ENCODE data around the gene FAM120B.

Gene FAM120B

DNA sequence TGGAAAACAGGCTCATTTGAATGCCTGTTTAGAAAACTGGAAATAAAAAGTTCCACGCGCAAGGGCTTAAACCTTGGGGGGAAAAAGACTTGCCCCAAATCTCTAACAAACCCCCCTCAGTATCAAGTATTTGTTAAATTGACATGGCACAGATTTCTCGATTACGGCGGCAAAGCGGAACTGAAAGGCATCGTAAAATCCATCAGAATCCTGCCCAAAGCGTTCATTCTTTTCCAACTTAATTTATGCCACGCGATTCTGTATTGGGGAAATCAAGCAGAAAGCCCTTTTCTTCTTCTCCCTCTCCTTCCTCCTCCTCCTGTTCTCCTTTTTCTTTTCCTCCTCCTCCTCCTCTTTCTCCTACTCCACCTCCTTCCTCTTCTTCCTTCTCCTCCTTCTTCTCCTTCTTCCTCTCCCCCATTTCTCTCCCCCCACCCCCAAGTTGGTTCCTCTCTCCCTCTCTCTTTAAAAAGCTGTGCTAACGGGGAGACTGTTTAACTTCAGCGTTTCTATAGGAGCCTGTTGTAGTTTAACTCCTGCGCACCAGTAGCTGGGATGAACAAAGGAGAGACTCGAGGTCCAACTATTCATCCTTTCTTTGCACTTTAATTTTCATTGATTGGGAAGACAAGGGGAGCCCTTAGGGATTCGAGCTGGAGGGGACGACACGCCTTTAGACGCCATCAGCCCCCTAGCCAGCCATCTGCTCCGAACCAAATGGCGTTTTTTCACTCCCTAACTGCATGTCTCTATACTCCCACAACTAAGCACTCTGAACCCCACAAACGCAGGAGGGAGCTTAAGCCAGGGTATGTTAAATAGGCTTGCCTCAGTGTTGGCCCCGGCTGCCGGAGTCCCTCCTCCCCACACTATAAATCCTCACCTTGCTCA lies 13.0 kb upstream of the FAM120B start:
- H3K9me3 ChIP-seq (ENCODE audit: control insufficient read depth, low read length): no peaks in the 10 kb centered on the region
- H3K36me3 ChIP-seq (ENCODE audit: control insufficient read depth, insufficient read depth, low read length): peaks cover under 1% of the 10 kb centered on the region
- peaks cover 35% of the 10 kb centered on the region for H3K4me1 ChIP-seq (ENCODE audit: control insufficient read depth, insufficient read depth, low read length)
- H3K4me3 ChIP-seq (ENCODE audit: insufficient read depth, low read depth, low read length): no peak overlapping the region
- H3K27ac ChIP-seq (ENCODE audit: insufficient read depth, low read depth, low read length, poor library complexity, severe bottlenecking): peak overlapping the region; percentile 82
- WGBS, 2 experiments: 4 to 5% methylated on average over 23 of the region's 23 CpGs
- peaks cover 88% of the 10 kb centered on the region for H3K27me3 ChIP-seq (ENCODE audit: control insufficient read depth, insufficient read depth, low read length, poor library complexity, severe bottlenecking)

DNA sequence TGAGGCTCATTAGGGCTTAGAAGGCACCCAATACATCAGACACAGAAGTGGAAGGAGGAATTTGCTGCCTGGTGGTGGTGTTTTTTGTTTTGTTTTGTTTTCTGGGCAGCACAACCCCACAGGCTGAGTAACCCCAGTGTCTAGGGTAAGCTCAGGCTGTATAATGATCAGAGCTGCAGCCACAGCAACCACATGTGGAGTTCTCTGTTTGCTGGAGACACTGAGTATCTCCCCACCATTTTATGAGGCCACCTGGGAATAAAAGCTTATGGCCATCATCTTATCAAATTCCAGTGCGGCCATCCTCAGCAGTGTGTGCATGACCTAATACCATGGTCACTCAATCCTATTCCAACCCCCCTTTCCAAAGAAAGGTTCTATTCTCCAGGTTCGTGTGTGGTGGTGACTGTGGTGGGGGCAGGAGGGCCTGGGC lies 12.2 kb upstream of the FAM120B start:
- H3K4me1 ChIP-seq (ENCODE audit: control insufficient read depth, insufficient read depth, low read length): peaks cover 30% of the 10 kb centered on the region
- H3K27me3 ChIP-seq (ENCODE audit: control insufficient read depth, insufficient read depth, low read length, poor library complexity, severe bottlenecking): peaks cover 80% of the 10 kb centered on the region
- no peaks in the 10 kb centered on the region for H3K36me3 ChIP-seq (ENCODE audit: control insufficient read depth, insufficient read depth, low read length)
- H3K9me3 ChIP-seq (ENCODE audit: control insufficient read depth, low read length): no peaks in the 10 kb centered on the region
- H3K27ac ChIP-seq (ENCODE audit: insufficient read depth, low read depth, low read length, poor library complexity, severe bottlenecking): peak overlapping the region; percentile 82
- WGBS, 2 experiments: 17 to 31% methylated on average over 2 of the region's 2 CpGs
- H3K4me3 ChIP-seq (ENCODE audit: insufficient read depth, low read depth, low read length): no peak overlapping the region

DNA sequence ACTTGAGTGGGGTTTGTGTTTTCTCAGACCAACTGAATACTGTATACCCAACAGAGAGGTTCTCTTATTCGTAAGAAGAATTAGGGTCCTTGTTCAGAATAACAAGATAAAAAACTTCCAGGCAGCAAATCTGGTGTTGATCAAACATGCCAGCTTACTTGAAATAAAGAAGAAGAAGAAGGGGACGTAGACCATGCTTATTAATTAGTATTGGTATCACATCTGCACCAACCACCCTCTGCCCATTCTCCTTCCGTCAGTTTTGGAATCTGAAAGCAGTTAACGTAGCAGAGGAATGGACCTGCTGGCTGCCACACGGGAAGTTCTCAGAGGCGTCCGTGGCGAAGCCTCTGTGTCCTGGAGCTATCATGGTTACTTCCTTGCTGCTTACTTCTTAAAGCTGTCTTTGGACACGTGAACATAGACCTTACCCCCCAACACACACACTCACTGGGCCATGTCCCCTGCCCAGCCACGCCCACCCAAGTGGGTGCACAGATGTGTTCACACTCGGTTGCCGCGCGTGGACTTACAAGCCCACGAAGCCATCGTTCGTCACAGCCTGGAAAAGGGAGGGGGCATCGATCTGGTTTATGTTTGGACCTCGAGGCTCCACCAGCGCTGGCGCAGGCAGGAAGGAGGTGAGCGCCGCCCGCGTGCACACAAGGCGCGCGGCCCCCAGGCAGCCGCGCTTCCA lies 11.6 kb upstream of the FAM120B start:
- Histone ChIP-seq H3K27me3 (ENCODE audit: control insufficient read depth, insufficient read depth, low read length, poor library complexity, severe bottlenecking) (peaks cover 74% of the 10 kb centered on the region), H3K9me3 (ENCODE audit: control insufficient read depth, low read length) (no peaks in the 10 kb centered on the region), H3K36me3 (ENCODE audit: control insufficient read depth, insufficient read depth, low read length) (no peaks in the 10 kb centered on the region), H3K4me1 (ENCODE audit: control insufficient read depth, insufficient read depth, low read length) (peaks cover 30% of the 10 kb centered on the region), H3K27ac (ENCODE audit: insufficient read depth, low read depth, low read length, poor library complexity, severe bottlenecking) (no peak overlapping the region), H3K4me3 (ENCODE audit: insufficient read depth, low read depth, low read length) (peak overlapping the region; percentile 39)
- WGBS, 2 experiments: 2 to 3% methylated on average over 29 to 30 of the region's 30 CpGs

DNA sequence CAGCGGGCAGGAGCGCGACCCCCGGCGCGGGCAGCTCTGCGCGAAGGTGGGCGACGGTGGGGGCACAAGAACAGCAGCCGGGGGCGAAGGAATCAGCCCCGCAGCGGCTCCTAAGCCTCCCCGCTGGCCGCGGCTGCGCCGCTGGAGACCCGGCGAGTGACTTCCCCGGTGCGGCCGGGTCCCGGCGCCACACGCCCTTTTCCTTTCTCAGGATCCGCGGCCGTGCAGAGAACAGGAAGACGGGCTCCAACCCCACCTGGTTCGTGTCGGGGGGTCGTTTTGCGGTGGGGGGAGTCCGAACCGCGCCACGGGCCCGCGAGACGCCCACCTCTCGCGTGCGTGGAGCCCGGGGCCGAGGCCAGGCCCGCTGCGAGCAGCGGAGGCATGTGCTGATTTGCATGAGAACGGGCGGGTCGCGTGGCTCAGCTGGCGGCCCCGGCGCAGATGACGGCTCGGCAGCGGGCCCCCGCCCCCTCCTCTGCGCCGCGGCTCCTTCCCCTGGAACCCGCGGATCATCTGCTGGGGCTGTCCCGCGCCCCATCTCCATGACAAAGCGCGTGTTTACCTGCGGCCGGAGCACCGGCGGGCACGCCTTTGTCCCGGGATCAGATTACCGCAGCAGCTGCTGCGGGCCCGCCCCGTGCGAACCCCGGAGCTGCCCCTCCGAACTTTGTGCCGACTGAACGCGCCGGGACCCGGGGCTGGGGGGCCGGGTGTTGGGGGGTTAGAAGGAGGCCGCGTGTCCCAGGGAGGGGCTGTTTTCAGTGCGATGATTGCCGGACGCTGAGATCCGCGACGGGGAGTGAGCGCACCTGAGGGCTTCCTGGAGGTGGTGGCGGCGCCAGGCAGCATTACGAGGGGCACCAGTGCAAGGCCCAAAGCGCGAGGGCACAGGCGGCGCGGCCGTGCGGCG lies 10.8 kb upstream of the FAM120B start:
- Histone ChIP-seq H3K4me3 (ENCODE audit: insufficient read depth, low read depth, low read length) (peak overlapping the region; percentile 39), H3K27ac (ENCODE audit: insufficient read depth, low read depth, low read length, poor library complexity, severe bottlenecking) (peak overlapping the region; percentile 92), H3K9me3 (ENCODE audit: control insufficient read depth, low read length) (no peaks in the 10 kb centered on the region), H3K36me3 (ENCODE audit: control insufficient read depth, insufficient read depth, low read length) (no peaks in the 10 kb centered on the region), H3K4me1 (ENCODE audit: control insufficient read depth, insufficient read depth, low read length) (peaks cover 30% of the 10 kb centered on the region), H3K27me3 (ENCODE audit: control insufficient read depth, insufficient read depth, low read length, poor library complexity, severe bottlenecking) (peaks cover 66% of the 10 kb centered on the region)
- WGBS, 2 experiments: 0% methylated on average over 109 of the region's 109 CpGs

DNA sequence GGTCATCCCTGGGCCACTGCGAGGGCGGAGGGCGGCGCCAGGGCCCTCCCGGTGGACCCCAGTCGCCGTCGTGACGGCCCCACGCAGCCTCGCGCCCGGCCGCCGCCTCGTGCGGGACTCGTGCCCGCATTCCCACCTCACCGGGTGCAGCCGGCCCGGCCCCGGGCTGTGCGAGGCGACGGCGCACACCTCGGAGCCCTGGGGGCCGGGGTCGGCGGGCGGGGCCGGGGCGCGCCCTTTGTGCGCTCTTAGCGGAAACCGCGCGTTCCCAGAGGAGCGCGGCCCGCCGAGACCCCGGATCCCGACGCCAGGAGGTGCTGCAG lies 10.2 kb upstream of the FAM120B start:
- WGBS, 2 experiments: 0 to 1% methylated on average over 47 of the region's 47 CpGs
- peaks cover 62% of the 10 kb centered on the region for H3K27me3 ChIP-seq (ENCODE audit: control insufficient read depth, insufficient read depth, low read length, poor library complexity, severe bottlenecking)
- no peaks in the 10 kb centered on the region for H3K36me3 ChIP-seq (ENCODE audit: control insufficient read depth, insufficient read depth, low read length)
- H3K4me1 ChIP-seq (ENCODE audit: control insufficient read depth, insufficient read depth, low read length): peaks cover 30% of the 10 kb centered on the region
- peaks cover 3% of the 10 kb centered on the region for H3K9me3 ChIP-seq (ENCODE audit: control insufficient read depth, low read length)
- peak overlapping the region; percentile 92 for H3K27ac ChIP-seq (ENCODE audit: insufficient read depth, low read depth, low read length, poor library complexity, severe bottlenecking)
- H3K4me3 ChIP-seq (ENCODE audit: insufficient read depth, low read depth, low read length): peak overlapping the region; percentile 39

DNA sequence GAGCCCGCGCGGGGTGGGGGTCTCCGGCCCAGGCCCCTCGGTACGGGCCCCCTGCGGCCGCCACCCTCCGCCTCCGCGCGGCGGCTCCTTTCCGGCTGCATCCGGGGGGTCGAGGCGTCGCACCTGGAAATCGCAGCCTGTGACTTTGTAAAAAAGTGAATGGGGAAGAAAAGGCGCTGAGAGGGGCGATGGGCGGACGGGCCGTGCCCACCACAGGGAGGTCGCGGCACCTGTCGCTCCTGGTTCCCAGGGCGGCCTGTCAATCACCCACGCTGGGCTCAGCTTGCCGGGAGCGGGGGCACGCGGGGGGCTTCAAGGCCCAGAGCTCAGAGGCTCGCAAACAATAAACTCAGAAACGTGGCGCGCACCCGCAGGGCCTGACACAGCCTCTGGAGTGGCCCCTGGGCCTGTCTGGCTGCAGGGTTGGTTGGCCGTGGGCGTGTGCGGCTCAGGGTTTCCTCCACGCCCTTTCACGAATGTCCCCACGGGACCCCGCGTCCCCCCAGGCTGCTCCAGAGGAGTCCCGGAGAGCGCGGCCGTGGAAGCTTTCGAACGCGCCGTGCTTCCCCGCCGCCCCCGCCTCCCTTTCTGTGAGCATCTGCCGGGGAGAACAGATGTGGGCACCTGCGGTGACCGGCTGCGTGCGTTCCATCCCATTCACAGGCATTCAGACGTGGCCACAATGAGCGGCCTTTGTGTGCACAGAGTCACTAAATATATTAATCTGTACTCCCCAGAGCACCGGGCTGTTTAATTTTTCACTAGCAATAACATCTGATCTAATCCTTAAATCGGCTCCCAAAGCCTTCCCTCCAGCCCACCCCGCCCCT lies 9.6 kb upstream of the FAM120B start:
- peaks cover 5% of the 10 kb centered on the region for H3K9me3 ChIP-seq (ENCODE audit: control insufficient read depth, low read length)
- peak overlapping the region; percentile 39 for H3K4me3 ChIP-seq (ENCODE audit: insufficient read depth, low read depth, low read length)
- peaks cover 56% of the 10 kb centered on the region for H3K27me3 ChIP-seq (ENCODE audit: control insufficient read depth, insufficient read depth, low read length, poor library complexity, severe bottlenecking)
- peak overlapping the region; percentile 92 for H3K27ac ChIP-seq (ENCODE audit: insufficient read depth, low read depth, low read length, poor library complexity, severe bottlenecking)
- peaks cover 30% of the 10 kb centered on the region for H3K4me1 ChIP-seq (ENCODE audit: control insufficient read depth, insufficient read depth, low read length)
- H3K36me3 ChIP-seq (ENCODE audit: control insufficient read depth, insufficient read depth, low read length): no peaks in the 10 kb centered on the region
- 1% methylated on average over 67 of the region's 67 CpGs for WGBS, 2 experiments

DNA sequence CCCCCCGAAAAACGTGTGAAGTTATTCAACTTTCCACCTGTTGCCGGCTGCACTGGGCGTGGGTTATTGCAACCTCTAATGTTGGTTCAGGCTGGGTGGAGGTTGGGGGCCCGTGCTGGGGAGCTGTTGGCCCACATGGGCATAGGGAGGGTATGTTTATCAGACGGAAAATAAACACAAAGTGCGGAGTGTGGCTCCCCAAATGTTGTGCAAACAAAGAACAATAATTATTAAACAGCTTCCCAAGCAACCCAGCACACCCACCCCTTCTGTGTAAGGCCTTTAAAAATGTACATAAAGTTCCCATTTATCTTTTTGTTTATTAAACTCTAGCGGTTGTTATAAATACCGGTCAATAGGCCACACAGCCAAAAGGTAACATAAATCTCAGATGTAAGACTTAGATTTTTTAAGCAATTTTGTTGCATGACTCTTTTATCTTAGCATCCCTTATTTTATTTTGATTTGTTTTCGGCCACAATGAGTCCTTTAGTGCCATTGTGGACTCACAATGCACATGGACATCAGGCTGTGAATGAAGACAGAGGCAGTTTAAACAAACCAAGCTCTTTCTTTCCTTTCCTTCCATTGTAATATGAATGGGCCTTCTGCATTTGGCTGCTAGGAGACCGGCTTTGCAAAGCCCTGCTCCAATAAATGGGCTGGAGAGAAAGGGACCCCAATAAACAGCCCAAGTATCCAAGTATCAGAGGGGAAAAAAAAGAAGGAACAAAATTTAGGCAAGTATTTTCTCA lies 8.8 kb upstream of the FAM120B start:
- Histone ChIP-seq H3K9me3 (ENCODE audit: control insufficient read depth, low read length) (peaks cover 5% of the 10 kb centered on the region), H3K4me3 (ENCODE audit: insufficient read depth, low read depth, low read length) (no peak overlapping the region), H3K27me3 (ENCODE audit: control insufficient read depth, insufficient read depth, low read length, poor library complexity, severe bottlenecking) (peaks cover 48% of the 10 kb centered on the region), H3K36me3 (ENCODE audit: control insufficient read depth, insufficient read depth, low read length) (no peaks in the 10 kb centered on the region), H3K27ac (ENCODE audit: insufficient read depth, low read depth, low read length, poor library complexity, severe bottlenecking) (peak overlapping the region; percentile 92), H3K4me1 (ENCODE audit: control insufficient read depth, insufficient read depth, low read length) (peaks cover 23% of the 10 kb centered on the region)
- WGBS, 2 experiments: 9 to 12% methylated on average over 10 to 11 of the region's 11 CpGs

DNA sequence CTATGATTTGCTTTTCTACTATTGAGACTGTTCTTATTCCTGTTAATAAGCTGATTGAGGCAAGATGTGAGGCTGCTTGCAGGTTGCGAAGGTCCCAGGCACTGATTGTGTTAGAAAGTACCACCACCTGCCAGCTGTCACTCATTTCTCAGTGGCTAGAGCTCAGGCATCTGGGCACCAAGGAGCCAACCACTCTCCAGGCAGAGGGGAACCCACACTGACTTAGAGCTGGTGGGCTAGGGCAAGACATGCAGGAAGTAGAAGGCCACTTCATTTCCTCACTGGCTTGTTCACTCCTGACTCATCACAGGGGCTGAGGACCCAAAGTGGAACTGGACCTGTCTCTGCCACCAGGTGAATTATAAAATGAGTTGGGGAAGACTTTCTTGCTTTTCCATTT lies 7.9 kb upstream of the FAM120B start:
- no peak overlapping the region for H3K4me3 ChIP-seq (ENCODE audit: insufficient read depth, low read depth, low read length)
- peaks cover 39% of the 10 kb centered on the region for H3K27me3 ChIP-seq (ENCODE audit: control insufficient read depth, insufficient read depth, low read length, poor library complexity, severe bottlenecking)
- H3K27ac ChIP-seq (ENCODE audit: insufficient read depth, low read depth, low read length, poor library complexity, severe bottlenecking): no peak overlapping the region
- H3K9me3 ChIP-seq (ENCODE audit: control insufficient read depth, low read length): peaks cover 5% of the 10 kb centered on the region
- WGBS, 2 experiments: 90 to 98% methylated on average over 1 of the region's 1 CpG
- H3K36me3 ChIP-seq (ENCODE audit: control insufficient read depth, insufficient read depth, low read length): no peaks in the 10 kb centered on the region
- peaks cover 14% of the 10 kb centered on the region for H3K4me1 ChIP-seq (ENCODE audit: control insufficient read depth, insufficient read depth, low read length)

DNA sequence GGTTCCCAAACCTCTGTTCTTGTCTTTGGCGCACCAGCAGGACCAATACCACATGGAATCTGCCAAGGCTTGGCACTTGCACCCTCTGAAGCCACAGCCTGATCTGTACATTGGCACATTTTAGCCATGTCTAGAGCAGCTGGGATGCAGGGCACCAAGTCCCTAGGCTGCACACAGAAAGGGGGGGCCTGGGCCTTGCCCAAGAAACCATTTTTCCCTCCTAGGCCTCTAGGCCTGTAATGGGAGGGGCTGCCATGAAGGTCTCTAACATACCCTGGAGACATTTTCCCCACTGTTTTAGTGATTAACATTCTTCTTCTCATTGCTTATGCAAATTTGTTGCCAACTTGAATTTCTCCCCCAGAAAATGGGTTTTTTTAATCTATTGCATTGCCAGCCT lies 5.4 kb upstream of the FAM120B start:
- H3K27ac ChIP-seq (ENCODE audit: insufficient read depth, low read depth, low read length, poor library complexity, severe bottlenecking): no peak overlapping the region
- H3K36me3 ChIP-seq (ENCODE audit: control insufficient read depth, insufficient read depth, low read length): no peaks in the 10 kb centered on the region
- WGBS, 2 experiments: 33 to 45% methylated on average over 1 of the region's 1 CpG
- peaks cover 23% of the 10 kb centered on the region for H3K27me3 ChIP-seq (ENCODE audit: control insufficient read depth, insufficient read depth, low read length, poor library complexity, severe bottlenecking)
- H3K4me1 ChIP-seq (ENCODE audit: control insufficient read depth, insufficient read depth, low read length): peaks cover 5% of the 10 kb centered on the region
- H3K4me3 ChIP-seq (ENCODE audit: insufficient read depth, low read depth, low read length): no peak overlapping the region
- H3K9me3 ChIP-seq (ENCODE audit: control insufficient read depth, low read length): peaks cover 5% of the 10 kb centered on the region

Measured in ectodermal cell (in vitro differentiated cells).